GM13977 (cell line): ENCODE measurements around the gene MRPL47.

Source experiments
- DNase-seq: peaks from one replicate; pipeline ENCODE4 v3.0.0; 2012; ENCODE audit warnings: low spot score
- in situ Hi-C: fragments of 300-500 bp; cut with MboI; formaldehyde crosslinking; loops from one replicate; pipeline ENCODE4 v1.12.0; 2022; ENCODE audit warnings: low sequenced_read_pairs, low pct_unique_long_range_greater_than_20kb, mixed read lengths, inconsistent platforms; ENCODE audit not compliant: unreplicated experiment
- TF ChIP-seq, protein P1 (sequence below): IDR thresholded peaks from 2 replicates; pipeline ENCODE4 v1.5.1; 2012; ENCODE audit warnings: mild to moderate bottlenecking, control low read depth; ENCODE audit not compliant: insufficient read depth; ENCODE audit errors: extremely low read depth, missing control alignments

MRPL47 gene

GRCh38 chr3:179544981-179545645 lies 59.3 kb downstream of the MRPL47 start:
- DNase-seq: no peak
- TF ChIP-seq, protein P1, sequence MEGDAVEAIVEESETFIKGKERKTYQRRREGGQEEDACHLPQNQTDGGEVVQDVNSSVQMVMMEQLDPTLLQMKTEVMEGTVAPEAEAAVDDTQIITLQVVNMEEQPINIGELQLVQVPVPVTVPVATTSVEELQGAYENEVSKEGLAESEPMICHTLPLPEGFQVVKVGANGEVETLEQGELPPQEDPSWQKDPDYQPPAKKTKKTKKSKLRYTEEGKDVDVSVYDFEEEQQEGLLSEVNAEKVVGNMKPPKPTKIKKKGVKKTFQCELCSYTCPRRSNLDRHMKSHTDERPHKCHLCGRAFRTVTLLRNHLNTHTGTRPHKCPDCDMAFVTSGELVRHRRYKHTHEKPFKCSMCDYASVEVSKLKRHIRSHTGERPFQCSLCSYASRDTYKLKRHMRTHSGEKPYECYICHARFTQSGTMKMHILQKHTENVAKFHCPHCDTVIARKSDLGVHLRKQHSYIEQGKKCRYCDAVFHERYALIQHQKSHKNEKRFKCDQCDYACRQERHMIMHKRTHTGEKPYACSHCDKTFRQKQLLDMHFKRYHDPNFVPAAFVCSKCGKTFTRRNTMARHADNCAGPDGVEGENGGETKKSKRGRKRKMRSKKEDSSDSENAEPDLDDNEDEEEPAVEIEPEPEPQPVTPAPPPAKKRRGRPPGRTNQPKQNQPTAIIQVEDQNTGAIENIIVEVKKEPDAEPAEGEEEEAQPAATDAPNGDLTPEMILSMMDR: no peak
- in situ Hi-C loops: no loop called here

GRCh38 chr3:179542375-179542774 lies 62.1 kb downstream of the MRPL47 start:
- TF ChIP-seq, protein P1: no peak
- no peak for DNase-seq
- in situ Hi-C loops: no loop called here

DNA sequence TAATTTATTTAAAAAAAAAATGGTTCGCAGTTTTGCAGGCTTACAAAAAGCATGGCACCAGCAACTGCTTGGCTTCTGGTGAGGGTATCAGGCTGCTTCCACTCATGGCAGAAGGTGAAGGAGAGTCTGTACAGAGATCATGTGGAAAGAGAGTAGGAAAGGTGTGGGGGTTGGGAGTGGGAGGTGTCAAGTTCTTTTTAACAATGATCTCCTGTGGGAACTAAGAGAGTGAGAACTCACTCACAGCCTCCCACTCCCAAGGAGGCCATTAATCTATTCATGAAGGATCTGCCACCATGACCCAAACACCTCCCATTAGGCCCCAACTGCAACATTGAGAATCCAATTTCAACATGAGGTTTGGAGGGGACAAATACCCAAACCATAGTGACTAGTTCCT lies 62.8 kb downstream of the MRPL47 start:
- DNase-seq: no peak
- TF ChIP-seq, protein P1: no peak
- in situ Hi-C loops: no loop called here

GRCh38 chr3:179541094-179541493 lies 63.3 kb downstream of the MRPL47 start:
- TF ChIP-seq, protein P1: no peak
- in situ Hi-C loops: no loop called here
- no peak for DNase-seq
